ENCODE data around the gene C10orf53. TPM values are rescaled to one million over a fixed set of nuclear protein-coding genes. Genes with fewer than 3 reads are reported as not detected.

The C10orf53 gene
- total RNA-seq, 1 experiment from 2014 or later = not detected

GRCh38 chr10:49647985-49648795 lies 31.3 kb upstream of the C10orf53 start:
- intact Hi-C loops (cut with micrococcal nuclease; ENCODE audit: unreplicated experiment) = no loop called here
- Histone ChIP-seq H3K27me3 (ENCODE audit: control insufficient read depth, insufficient read depth, low read length) (peaks cover 11% of the 10 kb centered on the region; the same call in 1 of the 2 replicates), H3K4me1 (ENCODE audit: control insufficient read depth, insufficient read depth, low read length) (no peaks in the 10 kb centered on the region), H3K9me3 (ENCODE audit: control insufficient read depth, insufficient read depth, low read depth, low read length) (no peaks in the 10 kb centered on the region), H3K4me3 (ENCODE audit: low read depth in 2 of 2, low read length in 2 of 2) (no peak overlapping the region), H3K36me3 (ENCODE audit: control insufficient read depth, insufficient read depth, low read length) (no peaks in the 10 kb centered on the region), H3K27ac (ENCODE audit: low read length) (no peak overlapping the region)
- TF ChIP-seq CTCF (IDR thresholded peaks at IDR 0.05) = no peak
- TF ChIP-seq TCF7L2 (IDR thresholded peaks at IDR 0.05; ENCODE audit: low read depth, low read length) = no peak
- no peak for TF ChIP-seq REST (IDR thresholded peaks at IDR 0.05; ENCODE audit: insufficient read depth in 1 of 2, low read depth in 2 of 2, low read length in 1 of 2)
- no peak for TF ChIP-seq POLR2AphosphoS5 (IDR thresholded peaks at IDR 0.05; ENCODE audit: low read depth, low read length)
- DNase-seq (ENCODE audit: low read depth, low spot score) (no peak), ATAC-seq (no peak)
- POLR2A ChIA-PET = no interaction called here
- CTCF ChIA-PET = no interaction called here
- BruUV-seq (replicated peaks) = no TSS peak
- in situ Hi-C loops (cut with HindIII; ENCODE audit: low pct_unique_long_range_greater_than_20kb, low sequenced_read_pairs) = no loop called here

- Histone ChIP-seq H3K4me3 (ENCODE audit: low read depth in 2 of 2, low read length in 2 of 2) (no peak overlapping the region), H3K9me3 (ENCODE audit: control insufficient read depth, insufficient read depth, low read depth, low read length) (no peaks in the 10 kb centered on the region), H3K27me3 (ENCODE audit: control insufficient read depth, insufficient read depth, low read length) (peaks cover 11% of the 10 kb centered on the region; the same call in 1 of the 2 replicates), H3K4me1 (ENCODE audit: control insufficient read depth, insufficient read depth, low read length) (no peaks in the 10 kb centered on the region), H3K36me3 (ENCODE audit: control insufficient read depth, insufficient read depth, low read length) (no peaks in the 10 kb centered on the region), H3K27ac (ENCODE audit: low read length) (no peak overlapping the region)
- no peak for TF ChIP-seq SIN3A (IDR thresholded peaks at IDR 0.05; ENCODE audit: borderline replicate concordance, insufficient read depth, low read depth, low read length)
- no peak for TF ChIP-seq REST (IDR thresholded peaks at IDR 0.05; ENCODE audit: insufficient read depth in 1 of 2, low read depth in 2 of 2, low read length in 1 of 2)
- TF ChIP-seq POLR2AphosphoS5 (IDR thresholded peaks at IDR 0.05; ENCODE audit: low read depth, low read length) = no peak
- no peak for TF ChIP-seq CTCF (IDR thresholded peaks at IDR 0.05)
- TF ChIP-seq TCF7L2 (IDR thresholded peaks at IDR 0.05; ENCODE audit: low read depth, low read length) = no peak
- ATAC-seq (no peak), DNase-seq (ENCODE audit: low read depth, low spot score) (no peak)
- POLR2A ChIA-PET = interaction anchor here (0.5 kb wide), 1 partner anchor 67 kb away, joined by 3 read pairs; no protein-coding TSS in a partner anchor
- BruUV-seq (replicated peaks) = no TSS peak
- intact Hi-C loops (cut with micrococcal nuclease; ENCODE audit: unreplicated experiment) (no loop called here), in situ Hi-C loops (cut with HindIII; ENCODE audit: low pct_unique_long_range_greater_than_20kb, low sequenced_read_pairs) (no loop called here)
- CTCF ChIA-PET = no interaction called here
These were observed 30.2 kb upstream of the C10orf53 start for GRCh38 chr10:49649294-49649693.

All from Panc1 (cell line).